Spleen (tissue), 11 donors: ENCODE results near the gene TMEM201. TPM values are rescaled to one million over a fixed set of nuclear protein-coding genes. Genes with fewer than 3 reads are reported as not detected.
"Not testable (repeated sequence)": the region's sequence is repeated elsewhere in the genome, so short reads cannot be mapped to it uniquely, and the experiment has no call there.

ENCODE experiments used
- DNase-seq: peaks from one replicate; pipeline ENCODE4 v3.0.0-alpha.2; 2020
- H3K27ac ChIP-seq, 8 donors: fragments of 200-600 bp; sonication (generic) in 7 of 8; 1 replicate in 4 of 8; 2 replicates in 4 of 8; pipeline versions ENCODE4 v1.5.0 to v1.8.0; 2016 to 2021; ENCODE audit warnings: inconsistent platforms in 4 of 8, mild to moderate bottlenecking in 4 of 8, moderate library complexity in 1 of 8
- H3K27me3 ChIP-seq, 7 donors: fragments of 200-600 bp; sonication (generic) in 6 of 7; replicated peaks in 1 of 7; 1 replicate in 4 of 7; 2 replicates in 3 of 7; pipeline versions ENCODE4 v1.5.0 to v1.8.0; 2016 to 2021; ENCODE audit warnings: inconsistent platforms in 3 of 7, mild to moderate bottlenecking in 1 of 7
- H3K36me3 ChIP-seq, 6 donors: fragments of 200-600 bp; sonication (generic) in 5 of 6; 1 replicate in 4 of 6; 2 replicates in 2 of 6; pipeline versions ENCODE4 v1.5.0 to v1.8.0; 2016 to 2021; ENCODE audit warnings: inconsistent platforms in 2 of 6
- H3K4me1 ChIP-seq, 6 donors: fragments of 200-600 bp; sonication (generic) in 5 of 6; 1 replicate in 3 of 6; 2 replicates in 3 of 6; pipeline versions ENCODE4 v1.5.0 to v1.8.0; 2016 to 2021; ENCODE audit warnings: inconsistent platforms in 3 of 6
- H3K4me3 ChIP-seq, 8 donors: fragments of 200-600 bp; sonication (generic) in 7 of 8; 1 replicate in 4 of 8; 2 replicates in 4 of 8; pipeline versions ENCODE4 v1.5.0 to v1.8.0; 2016 to 2021; ENCODE audit warnings: inconsistent platforms in 4 of 8, mild to moderate bottlenecking in 4 of 8, moderate library complexity in 2 of 8
- H3K9me3 ChIP-seq, 8 donors: fragments of 200-600 bp; sonication (generic) in 7 of 8; 1 replicate in 4 of 8; 2 replicates in 4 of 8; pipeline versions ENCODE4 v1.5.0 to v1.8.0; 2016 to 2021; ENCODE audit warnings: inconsistent platforms in 4 of 8
- CTCF ChIP-seq, 11 experiments: fragments of 200-600 bp in 7 of 11; fragments of 450-650 bp in 4 of 11; sonication (generic) in 4 of 11; IDR thresholded peaks in 8 of 11; conservative IDR thresholded peaks in 3 of 11; 1 replicate in 7 of 11; 2 replicates in 4 of 11; pipeline versions ENCODE4 v1.4.0 to v1.8.0; 2016 to 2021; ENCODE audit warnings: antibody characterized with exemption in 11 of 11, inconsistent platforms in 4 of 11, mild to moderate bottlenecking in 1 of 11
- POLR2A ChIP-seq, 3 donors: fragments of 450-650 bp; IDR thresholded peaks; one replicate each; pipeline ENCODE4 v1.5.1; 2017; ENCODE audit warnings: antibody characterized with exemption in 3 of 3, mild to moderate bottlenecking in 1 of 3
- POLR2AphosphoS5 ChIP-seq, 3 donors: sonication (generic); formaldehyde crosslinking; IDR thresholded peaks; one replicate each; pipeline ENCODE4 v1.5.1; 2017; ENCODE audit warnings: antibody characterized with exemption in 3 of 3
- WGBS, 5 donors: extraction: QIAGEN DNeasy Blood & Tissue Kit in 3 of 5; methylation state at CpG; one replicate each; pipeline versions ENCODE4 v1.1.5 to v1.1.7; 2013 to 2018; 5-methylcytosine and 5-hydroxymethylcytosine counted together
- intact Hi-C: fragments of 100-400 bp; cut with DNase I; formaldehyde crosslinking; loops from one replicate; pipeline ENCODE4 v1.15.0; 2023; ENCODE audit warnings: low total_unique reads
- polyA plus RNA-seq, 3 donors: library from polyadenylated mRNA; stranded (reverse); fragments of 200-250 nt; gene quantifications; one replicate each; pipeline ENCODE4 v1.2.1, GENCODE V29; 2013
- total RNA-seq, 7 donors: library from RNA; depleted of rRNA in 3 of 7; stranded (reverse); fragments of >200 nt in 3 of 7; fragmentation: NEBNext Ultra II Directional in 4 of 7; extraction: Animal tissue kit (Norgen Biotek cat#: 25700) in 4 of 7; gene quantifications; one replicate each; pipeline versions ENCODE4 v1.1.0 to v1.2.1, GENCODE V29; 2016 to 2021
- donor health status: healthy with polysubstance abuse.
- donor health status: DM: no; HTN: no; CAD: no; lungs with moderate emphysema.
- donor health status: DM: no; HTN: no; CAD: no.
- donor health status: Bipolar disorder and iron deficiency.
- donor health status: healthy.
- donor health status: DM: no; HTN: no; CAD: no.
- donor health status: DM: yes; HTN: yes; CAD: no.

The TMEM201 gene
- total and polyA plus RNA-seq, 10 donors = 2.5 to 11.6 (median 6.3) TPM

- WGBS, 5 donors = 78 to 86% (median 83%) methylated on average over 11 of the region's 11 CpGs
- no peak for DNase-seq
- H3K27ac ChIP-seq = peak overlapping the region in 1 of 8 donors; percentile 6
- H3K27me3 ChIP-seq = no peaks in the 10 kb centered on the region
- H3K4me1 ChIP-seq = peaks cover 0 to 63% (median 37%) of the 10 kb centered on the region in 6 donors
- intact Hi-C loops = no loop called here
- no peak overlapping the region for H3K4me3 ChIP-seq
- TF ChIP-seq POLR2AphosphoS5 (IDR thresholded peaks at IDR 0.05) = no peak
- no peak for TF ChIP-seq POLR2A (IDR thresholded peaks at IDR 0.05)
- no peaks in the 10 kb centered on the region for H3K9me3 ChIP-seq
- peaks cover 0 to 52% (median 19%) of the 10 kb centered on the region in 6 donors for H3K36me3 ChIP-seq
Observed at GRCh38 chr1:9558946-9559545, 29.7 kb upstream of the TMEM201 start.

GRCh38 chr1:9559673-9560072 lies 29.0 kb upstream of the TMEM201 start:
- Histone ChIP-seq H3K9me3 (no peaks in the 10 kb centered on the region), H3K4me3 (no peak overlapping the region), H3K27me3 (no peaks in the 10 kb centered on the region), H3K27ac (no peak overlapping the region), H3K36me3 (peaks cover 0 to 49% (median 15%) of the 10 kb centered on the region in 6 donors), H3K4me1 (peaks cover 0 to 63% (median 37%) of the 10 kb centered on the region in 6 donors)
- WGBS, 5 donors = 67 to 77% (median 76%) methylated on average over 5 of the region's 5 CpGs
- TF ChIP-seq POLR2A (IDR thresholded peaks at IDR 0.05) (no peak), POLR2AphosphoS5 (IDR thresholded peaks at IDR 0.05) (no peak), CTCF (IDR thresholded peaks at IDR 0.05 in 8 of 11, conservative IDR thresholded peaks at IDR 0.05 in 3 of 11) (no peak)
- DNase-seq = no peak
- intact Hi-C loops = no loop called here

DNA sequence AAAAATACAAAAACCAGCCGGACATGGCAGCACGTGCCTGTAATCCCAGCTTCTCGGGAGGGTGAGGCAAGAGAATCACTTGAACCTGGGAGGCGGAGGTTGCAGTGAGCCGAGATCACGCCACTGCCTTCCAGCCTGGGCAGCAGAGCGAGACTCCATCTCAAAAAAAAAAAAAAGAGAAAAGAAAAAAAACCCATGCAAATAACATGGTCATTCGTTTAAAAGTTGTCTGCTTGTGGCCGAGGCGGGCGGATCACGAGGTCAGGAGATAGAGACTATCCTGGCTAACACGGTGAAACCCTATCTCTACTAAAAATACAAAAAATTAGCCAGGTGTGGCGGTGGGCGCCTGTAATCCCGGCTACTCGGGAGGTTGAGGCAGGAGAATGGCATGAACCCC lies 28.6 kb upstream of the TMEM201 start:
- WGBS, 5 donors = 69 to 94% (median 87%) methylated on average over 17 of the region's 17 CpGs
- Histone ChIP-seq H3K4me1 (peaks cover 0 to 62% (median 37%) of the 10 kb centered on the region in 6 donors), H3K36me3 (peaks cover 0 to 45% (median 14%) of the 10 kb centered on the region in 6 donors)
- intact Hi-C loops, DNase-seq, H3K27me3 ChIP-seq, H3K27ac ChIP-seq, H3K4me3 ChIP-seq, H3K9me3 ChIP-seq: not testable (repeated sequence)

DNA sequence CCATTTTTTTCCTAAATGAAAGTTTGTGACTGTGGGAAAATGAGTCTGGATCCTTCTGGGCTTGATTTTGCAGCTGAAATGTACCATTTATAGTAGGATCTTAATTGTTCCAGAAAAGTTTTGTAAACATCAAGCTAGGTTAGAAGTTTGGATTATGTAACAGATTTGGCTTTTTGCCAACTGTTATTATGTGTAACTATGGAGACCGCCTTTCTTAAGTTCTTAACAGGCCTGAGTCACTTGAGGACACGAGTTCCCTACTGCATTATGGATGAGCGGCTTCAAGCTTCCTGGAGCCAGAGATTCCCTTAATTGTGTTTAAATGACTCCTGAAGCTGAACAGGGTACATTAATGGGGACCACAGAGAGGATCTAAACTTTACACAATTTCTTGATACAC lies 27.3 kb upstream of the TMEM201 start:
- Histone ChIP-seq H3K9me3 (no peaks in the 10 kb centered on the region), H3K27ac (peak overlapping the region in 1 of 8 donors; percentile 31), H3K4me1 (peaks cover 0 to 49% (median 30%) of the 10 kb centered on the region in 6 donors), H3K27me3 (no peaks in the 10 kb centered on the region), H3K36me3 (peaks cover 0 to 34% (median 5%) of the 10 kb centered on the region in 6 donors), H3K4me3 (no peak overlapping the region)
- TF ChIP-seq POLR2AphosphoS5 (IDR thresholded peaks at IDR 0.05) = no peak
- no peak for TF ChIP-seq CTCF (IDR thresholded peaks at IDR 0.05 in 8 of 11, conservative IDR thresholded peaks at IDR 0.05 in 3 of 11)
- TF ChIP-seq POLR2A (IDR thresholded peaks at IDR 0.05) = no peak
- no peak for DNase-seq
- intact Hi-C loops = no loop called here
- 37 to 60% (median 49%) methylated on average over 3 of the region's 3 CpGs for WGBS, 5 donors

GRCh38 chr1:9569267-9569666 lies 19.4 kb upstream of the TMEM201 start:
- no peak for TF ChIP-seq POLR2AphosphoS5 (IDR thresholded peaks at IDR 0.05)
- no peak for TF ChIP-seq POLR2A (IDR thresholded peaks at IDR 0.05)
- TF ChIP-seq CTCF (IDR thresholded peaks at IDR 0.05 in 8 of 11, conservative IDR thresholded peaks at IDR 0.05 in 3 of 11) = no peak
- Histone ChIP-seq H3K27me3 (no peaks in the 10 kb centered on the region), H3K9me3 (no peaks in the 10 kb centered on the region), H3K4me1 (no peaks in the 10 kb centered on the region), H3K27ac (no peak overlapping the region), H3K4me3 (no peak overlapping the region), H3K36me3 (peaks cover 0 to 43% (median 7%) of the 10 kb centered on the region in 6 donors)
- intact Hi-C loops = no loop called here
- no peak for DNase-seq
- 86 to 97% (median 88%) methylated on average over 1 of the region's 1 CpG for whole genome bisulfite sequencing, 5 donors

DNA sequence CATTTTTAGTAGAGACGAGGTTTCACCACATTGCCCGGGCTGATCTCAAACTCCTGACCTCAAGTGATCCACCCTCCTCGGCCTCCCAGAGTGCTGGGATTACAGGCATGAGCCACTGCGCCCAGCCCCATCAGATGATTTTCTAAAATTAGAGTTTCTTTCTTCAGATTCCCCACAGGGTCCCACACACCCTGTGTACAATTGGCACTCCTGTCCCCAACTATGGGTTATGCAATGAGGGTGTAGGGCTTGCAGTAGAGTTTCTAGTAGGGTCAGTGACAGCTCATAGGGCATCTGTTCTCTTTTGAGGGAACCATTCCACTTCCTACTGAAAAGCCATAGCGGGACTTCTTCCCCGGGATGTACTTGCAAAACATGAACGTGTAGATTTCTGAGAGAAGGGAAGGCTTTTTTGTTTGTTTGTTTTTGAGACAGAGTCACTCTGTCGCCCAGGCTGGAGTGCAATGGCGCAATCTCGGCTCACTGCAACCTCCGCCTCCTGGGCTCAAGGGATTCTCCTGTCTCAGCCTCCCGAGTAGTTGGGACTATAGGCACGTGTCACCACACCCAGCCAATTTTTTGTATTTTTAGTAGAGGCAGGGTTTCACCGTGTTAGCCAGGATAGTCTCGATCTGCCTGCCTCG lies 17.7 kb upstream of the TMEM201 start:
- WGBS, 5 donors = 85 to 92% (median 87%) methylated on average over 16 of the region's 16 CpGs
- not testable (repeated sequence) for H3K4me1 ChIP-seq, DNase-seq, H3K27ac ChIP-seq, H3K4me3 ChIP-seq, H3K9me3 ChIP-seq, H3K27me3 ChIP-seq
- peaks cover 0 to 41% (median 7%) of the 10 kb centered on the region in 6 donors for H3K36me3 ChIP-seq
- intact Hi-C loops = loop anchor here (5.0 kb wide), 1 partner anchor 74 kb away; no protein-coding TSS in a partner anchor
